ENCODE measurements around the gene ARHGEF19.
"Not testable (repeated sequence)": the region's sequence is repeated elsewhere in the genome, so short reads cannot be mapped to it uniquely, and the experiment has no call there.

Gene ARHGEF19

GRCh38 chr1:16172218-16172830, 40.1 kb downstream of the ARHGEF19 start:
- no peaks in the 10 kb centered on the region for H3K27me3 ChIP-seq (ENCODE audit: insufficient read depth, low read length)
- peaks cover 45% of the 10 kb centered on the region for H3K4me1 ChIP-seq (ENCODE audit: control insufficient read depth, insufficient read depth, low read length, unreplicated experiment)
- no peak overlapping the region for H3K4me3 ChIP-seq (ENCODE audit: low read depth, low read length)
- H2AFZ ChIP-seq (ENCODE audit: low read length, unreplicated experiment): no peak overlapping the region
- H3K36me3 ChIP-seq (ENCODE audit: insufficient read depth, low read length): no peaks in the 10 kb centered on the region
- no peak overlapping the region for H3K27ac ChIP-seq (ENCODE audit: low read depth, low read length)
- H3K79me2 ChIP-seq (ENCODE audit: control insufficient read depth, insufficient read depth, low read length, unreplicated experiment): no peaks in the 10 kb centered on the region

DNA sequence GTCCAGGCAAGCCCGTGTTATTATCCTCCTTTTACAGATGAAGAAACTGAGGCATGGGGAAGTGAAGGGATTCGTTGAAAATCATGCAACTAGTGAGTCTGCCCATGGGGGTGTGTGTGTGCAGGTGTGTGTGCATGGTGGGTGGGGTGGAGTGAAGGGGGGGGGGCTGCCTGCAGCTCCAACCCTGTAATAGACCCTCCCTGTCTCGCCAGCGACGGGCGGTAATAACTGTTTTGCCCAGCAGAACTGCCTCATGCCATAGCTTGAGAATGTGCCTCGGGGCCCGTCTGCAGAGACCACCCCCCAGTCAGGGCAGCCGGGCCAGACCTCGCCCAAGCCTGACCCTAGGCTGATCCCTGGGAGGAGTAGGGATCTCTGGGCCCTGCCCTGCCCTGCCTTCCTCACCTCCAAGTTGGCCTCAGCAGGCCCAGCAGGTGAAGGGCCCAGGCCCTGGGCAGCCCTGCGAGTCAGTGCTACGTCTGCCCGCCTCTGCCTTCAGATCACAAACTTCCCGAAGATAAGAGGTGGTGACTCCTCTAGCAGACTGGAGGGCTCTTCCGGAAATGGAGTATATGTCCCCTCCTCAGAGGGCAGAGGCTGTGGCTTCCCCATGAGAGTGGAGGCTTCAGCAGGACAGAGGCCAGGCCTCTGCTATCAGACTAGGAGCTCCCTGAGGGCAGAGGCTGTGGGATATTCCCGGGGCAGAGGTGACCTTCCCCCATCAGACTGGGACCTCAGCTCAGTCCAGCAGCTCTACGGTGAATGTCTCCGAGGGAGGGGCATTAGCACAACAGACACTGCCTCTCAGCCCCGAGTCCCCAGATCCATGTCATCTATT, 40.9 kb downstream of the ARHGEF19 start:
- Histone ChIP-seq H3K27me3 (ENCODE audit: insufficient read depth, low read length) (no peaks in the 10 kb centered on the region), H3K79me2 (ENCODE audit: control insufficient read depth, insufficient read depth, low read length, unreplicated experiment) (no peaks in the 10 kb centered on the region), H3K4me1 (ENCODE audit: control insufficient read depth, insufficient read depth, low read length, unreplicated experiment) (peaks cover 40% of the 10 kb centered on the region), H3K4me3 (ENCODE audit: low read depth, low read length) (no peak overlapping the region), H2AFZ (ENCODE audit: low read length, unreplicated experiment) (no peak overlapping the region), H3K27ac (ENCODE audit: low read depth, low read length) (no peak overlapping the region), H3K36me3 (ENCODE audit: insufficient read depth, low read length) (no peaks in the 10 kb centered on the region)

DNA sequence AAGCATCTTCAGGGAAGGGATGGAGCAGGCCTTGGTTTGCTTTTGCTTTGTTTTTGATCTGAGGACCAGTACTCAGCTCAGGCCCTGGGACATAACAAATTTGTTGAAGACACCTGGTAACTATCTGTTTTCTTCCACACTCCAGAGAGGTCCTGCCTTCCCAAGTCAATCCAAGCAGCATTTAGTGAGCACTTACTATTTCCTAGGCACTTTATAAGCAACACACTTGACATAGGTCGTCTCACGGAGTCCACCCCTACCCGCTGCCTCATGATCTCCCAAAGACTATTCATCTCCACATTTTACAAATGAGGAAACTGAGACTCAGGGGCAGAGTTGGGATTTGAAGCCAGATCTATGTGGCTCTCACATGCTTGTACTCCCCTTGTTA, 42.2 kb downstream of the ARHGEF19 start:
- no peaks in the 10 kb centered on the region for H3K27me3 ChIP-seq (ENCODE audit: insufficient read depth, low read length)
- no peak overlapping the region for H2AFZ ChIP-seq (ENCODE audit: low read length, unreplicated experiment)
- no peaks in the 10 kb centered on the region for H3K79me2 ChIP-seq (ENCODE audit: control insufficient read depth, insufficient read depth, low read length, unreplicated experiment)
- no peak overlapping the region for H3K4me3 ChIP-seq (ENCODE audit: low read depth, low read length)
- H3K4me1 ChIP-seq (ENCODE audit: control insufficient read depth, insufficient read depth, low read length, unreplicated experiment): peaks cover 28% of the 10 kb centered on the region
- no peak overlapping the region for H3K27ac ChIP-seq (ENCODE audit: low read depth, low read length)
- H3K36me3 ChIP-seq (ENCODE audit: insufficient read depth, low read length): no peaks in the 10 kb centered on the region

GRCh38 chr1:16168622-16169360, 43.7 kb downstream of the ARHGEF19 start:
- no peaks in the 10 kb centered on the region for H3K27me3 ChIP-seq (ENCODE audit: insufficient read depth, low read length)

DNA sequence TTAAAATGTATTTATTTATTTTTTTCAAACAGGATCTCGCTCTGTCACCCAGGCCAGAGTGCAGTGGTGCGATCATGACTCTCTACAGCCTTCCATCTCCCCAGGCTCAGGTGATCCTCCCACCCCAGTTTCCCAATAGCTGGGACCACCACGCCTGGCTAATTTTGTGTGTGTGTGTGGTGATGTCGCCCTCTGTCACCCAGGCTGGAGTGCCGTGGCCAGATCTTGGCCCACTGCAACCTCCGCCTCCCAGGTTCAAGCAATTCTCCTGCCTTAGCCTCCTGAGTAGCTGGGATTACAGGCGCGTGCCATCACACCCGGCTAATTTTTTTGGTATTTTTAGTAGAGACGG, 44.3 kb downstream of the ARHGEF19 start:
- not testable (repeated sequence) for H3K27ac ChIP-seq (ENCODE audit: low read depth, low read length); H3K27me3 ChIP-seq (ENCODE audit: insufficient read depth, low read length); H2AFZ ChIP-seq (ENCODE audit: low read length, unreplicated experiment); H3K79me2 ChIP-seq (ENCODE audit: control insufficient read depth, insufficient read depth, low read length, unreplicated experiment); H3K36me3 ChIP-seq (ENCODE audit: insufficient read depth, low read length)
- H3K4me3 ChIP-seq (ENCODE audit: low read depth, low read length): peak overlapping the region; percentile 80; the same call in 1 of the 2 replicates
- peaks cover 20% of the 10 kb centered on the region for H3K4me1 ChIP-seq (ENCODE audit: control insufficient read depth, insufficient read depth, low read length, unreplicated experiment)

More at GRCh38 chr1:16168622-16169360, 43.7 kb downstream of the ARHGEF19 start:
- H3K4me1 ChIP-seq (ENCODE audit: control insufficient read depth, insufficient read depth, low read length, unreplicated experiment): peaks cover 27% of the 10 kb centered on the region
- H3K79me2 ChIP-seq (ENCODE audit: control insufficient read depth, insufficient read depth, low read length, unreplicated experiment): no peaks in the 10 kb centered on the region
- no peak overlapping the region for H3K4me3 ChIP-seq (ENCODE audit: low read depth, low read length)
- H3K36me3 ChIP-seq (ENCODE audit: insufficient read depth, low read length): no peaks in the 10 kb centered on the region
- H2AFZ ChIP-seq (ENCODE audit: low read length, unreplicated experiment): no peak overlapping the region
- H3K27ac ChIP-seq (ENCODE audit: low read depth, low read length): no peak overlapping the region

DNA sequence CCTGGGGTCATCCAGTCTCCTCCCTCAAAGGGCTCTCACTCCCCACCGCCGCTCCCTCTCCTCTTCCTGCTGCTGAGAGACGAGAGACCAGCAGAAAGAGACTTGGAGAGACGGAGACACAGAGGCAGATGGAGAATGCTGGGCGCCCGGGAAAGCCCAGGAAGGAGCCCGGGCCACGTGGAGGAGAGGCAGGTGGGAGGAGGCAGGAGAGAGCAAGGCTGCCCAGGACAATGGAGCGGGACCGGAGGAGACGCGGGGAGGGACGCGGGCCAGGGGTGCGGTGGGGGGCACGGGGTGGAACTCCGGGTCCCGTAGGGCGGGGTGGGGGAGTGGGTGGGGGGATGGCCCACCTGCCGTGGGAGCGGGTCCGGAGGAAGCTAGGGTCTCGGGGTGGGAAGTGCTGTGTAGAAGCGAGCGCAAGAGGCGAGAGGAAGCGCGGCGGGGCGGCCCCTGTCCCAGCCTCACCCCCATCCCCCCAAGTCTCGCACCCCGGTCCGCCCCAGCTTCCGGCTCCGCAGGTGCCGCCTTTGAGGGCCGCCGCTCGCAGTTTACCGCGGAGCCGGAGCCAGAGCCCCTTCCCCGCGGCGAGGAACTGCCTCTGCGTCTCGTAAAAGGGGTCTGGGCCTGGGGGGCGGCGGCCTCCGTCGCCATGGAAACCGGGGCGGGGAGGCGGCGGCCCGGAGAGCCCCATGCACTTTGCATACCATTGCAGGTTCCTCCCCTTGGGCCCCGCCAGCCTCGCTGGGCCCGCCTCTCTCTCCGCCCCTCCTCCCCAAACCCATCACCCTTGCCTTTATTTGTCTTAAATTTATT, 44.9 kb downstream of the ARHGEF19 start:
- Histone ChIP-seq H3K4me1 (ENCODE audit: control insufficient read depth, insufficient read depth, low read length, unreplicated experiment) (peaks cover 16% of the 10 kb centered on the region), H3K27me3 (ENCODE audit: insufficient read depth, low read length) (no peaks in the 10 kb centered on the region), H3K27ac (ENCODE audit: low read depth, low read length) (no peak overlapping the region), H3K4me3 (ENCODE audit: low read depth, low read length) (peak overlapping the region; percentile 80), H2AFZ (ENCODE audit: low read length, unreplicated experiment) (no peak overlapping the region), H3K36me3 (ENCODE audit: insufficient read depth, low read length) (no peaks in the 10 kb centered on the region), H3K79me2 (ENCODE audit: control insufficient read depth, insufficient read depth, low read length, unreplicated experiment) (no peaks in the 10 kb centered on the region)

- H3K36me3 ChIP-seq (ENCODE audit: insufficient read depth, low read length): no peaks in the 10 kb centered on the region
- no peak overlapping the region for H2AFZ ChIP-seq (ENCODE audit: low read length, unreplicated experiment)
- H3K27ac ChIP-seq (ENCODE audit: low read depth, low read length): no peak overlapping the region
- peaks cover 16% of the 10 kb centered on the region for H3K4me1 ChIP-seq (ENCODE audit: control insufficient read depth, insufficient read depth, low read length, unreplicated experiment)
- no peaks in the 10 kb centered on the region for H3K79me2 ChIP-seq (ENCODE audit: control insufficient read depth, insufficient read depth, low read length, unreplicated experiment)
- no peaks in the 10 kb centered on the region for H3K27me3 ChIP-seq (ENCODE audit: insufficient read depth, low read length)
- H3K4me3 ChIP-seq (ENCODE audit: low read depth, low read length): no peak overlapping the region
These were observed 46.3 kb downstream of the ARHGEF19 start for GRCh38 chr1:16166117-16166516.

DNA sequence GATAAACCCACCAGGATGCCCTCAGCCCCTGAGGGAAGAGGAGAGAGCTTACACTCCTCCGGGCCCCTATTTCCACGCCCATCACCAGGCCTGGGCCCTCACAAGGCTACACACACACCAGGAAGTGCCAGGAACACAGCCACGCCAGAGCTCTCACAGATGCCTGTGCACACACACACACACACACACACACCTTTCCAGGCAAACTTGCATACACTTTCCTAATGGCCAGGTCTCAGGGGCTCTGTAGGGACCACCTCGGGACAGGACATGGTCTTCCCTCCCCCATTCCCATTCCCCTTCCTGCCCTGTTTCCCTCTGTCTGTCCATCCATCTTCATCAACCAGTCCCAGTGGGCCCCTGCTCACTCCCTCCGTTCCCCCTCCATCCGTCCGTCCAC, 46.9 kb downstream of the ARHGEF19 start:
- H3K4me3 ChIP-seq (ENCODE audit: low read depth, low read length): no peak overlapping the region
- no peaks in the 10 kb centered on the region for H3K36me3 ChIP-seq (ENCODE audit: insufficient read depth, low read length)
- H3K27me3 ChIP-seq (ENCODE audit: insufficient read depth, low read length): no peaks in the 10 kb centered on the region
- H3K79me2 ChIP-seq (ENCODE audit: control insufficient read depth, insufficient read depth, low read length, unreplicated experiment): no peaks in the 10 kb centered on the region
- H3K4me1 ChIP-seq (ENCODE audit: control insufficient read depth, insufficient read depth, low read length, unreplicated experiment): peaks cover 16% of the 10 kb centered on the region
- H2AFZ ChIP-seq (ENCODE audit: low read length, unreplicated experiment): no peak overlapping the region
- no peak overlapping the region for H3K27ac ChIP-seq (ENCODE audit: low read depth, low read length)

DNA sequence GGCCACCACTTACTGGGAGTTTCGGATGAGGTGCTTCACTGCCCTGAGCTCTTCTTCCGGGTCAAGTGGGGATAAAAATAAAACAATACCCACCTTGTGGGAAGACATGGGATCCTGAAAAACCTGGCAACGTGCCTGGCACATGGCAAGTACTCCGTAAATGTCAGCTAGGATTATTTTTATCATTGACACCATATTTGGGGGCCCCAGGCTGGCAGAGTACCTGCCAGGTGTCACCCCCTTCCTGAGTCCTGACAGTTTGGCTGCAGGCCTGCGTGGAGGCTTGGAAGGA, 47.4 kb downstream of the ARHGEF19 start:
- H3K27me3 ChIP-seq (ENCODE audit: insufficient read depth, low read length): no peaks in the 10 kb centered on the region
- no peak overlapping the region for H3K4me3 ChIP-seq (ENCODE audit: low read depth, low read length)
- no peak overlapping the region for H2AFZ ChIP-seq (ENCODE audit: low read length, unreplicated experiment)
- H3K4me1 ChIP-seq (ENCODE audit: control insufficient read depth, insufficient read depth, low read length, unreplicated experiment): peaks cover 16% of the 10 kb centered on the region
- no peaks in the 10 kb centered on the region for H3K79me2 ChIP-seq (ENCODE audit: control insufficient read depth, insufficient read depth, low read length, unreplicated experiment)
- no peaks in the 10 kb centered on the region for H3K36me3 ChIP-seq (ENCODE audit: insufficient read depth, low read length)
- H3K27ac ChIP-seq (ENCODE audit: low read depth, low read length): peak overlapping the region; percentile 61; the same call in 1 of the 2 replicates

All from ACC112 (cell line).